ENCODE results near the gene SOS1.

Gene SOS1

DNA sequence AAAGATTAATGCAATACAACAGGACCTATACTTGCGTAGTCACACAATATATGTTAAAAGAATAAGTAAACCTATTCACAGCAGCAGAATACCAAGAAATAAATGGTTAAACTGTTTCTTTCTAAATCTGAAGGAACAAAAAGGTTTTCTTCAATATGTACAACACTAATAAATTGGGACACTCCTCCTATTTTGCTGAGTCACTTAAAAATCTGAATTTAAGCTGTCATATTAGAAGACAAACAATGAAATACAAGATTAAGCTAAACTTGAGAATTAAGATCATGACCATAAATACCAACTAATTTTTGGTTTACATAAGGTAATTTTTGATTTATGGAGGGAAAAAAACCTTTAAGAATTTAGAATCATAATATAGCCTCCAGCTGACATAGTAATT is 138.4 kb downstream of the SOS1 start:
- DNase-seq (ENCODE audit: low read depth, low spot score) = no peak
- H3K4me3 ChIP-seq (ENCODE audit: low read length) = no peak overlapping the region

DNA sequence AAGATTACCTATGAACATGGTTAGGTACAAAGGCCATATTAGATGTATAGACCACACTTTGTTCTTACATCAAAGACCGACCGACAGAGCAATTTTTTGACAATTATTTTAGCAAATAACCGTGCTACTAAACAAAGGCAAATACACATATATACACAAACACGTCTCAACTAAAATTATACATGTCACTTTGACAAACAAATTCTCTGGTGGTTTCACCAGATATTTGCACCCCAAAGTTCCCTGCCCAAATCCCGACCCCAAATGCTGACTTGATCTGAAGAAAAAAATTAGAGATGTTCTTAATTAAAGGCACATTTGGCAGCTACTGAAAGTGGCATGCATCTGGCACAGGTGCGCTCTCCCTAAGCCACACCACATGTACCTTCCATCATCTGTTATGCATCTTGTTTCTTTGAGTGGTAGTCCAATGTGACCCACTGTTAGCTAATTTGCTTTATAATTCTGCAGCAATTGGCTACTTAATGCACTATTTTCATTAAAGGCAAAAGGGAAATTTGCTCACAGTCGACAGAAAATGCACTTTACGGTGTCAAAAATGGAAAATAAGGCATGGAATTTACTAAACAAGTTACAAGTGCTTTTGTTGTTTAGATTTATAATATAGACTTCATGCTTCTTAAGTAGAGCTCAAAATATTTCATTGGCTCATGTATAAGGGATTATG is 139.0 kb downstream of the SOS1 start:
- no peak overlapping the region for H3K4me3 ChIP-seq (ENCODE audit: low read length)
- no peak for DNase-seq (ENCODE audit: low read depth, low spot score)

DNA sequence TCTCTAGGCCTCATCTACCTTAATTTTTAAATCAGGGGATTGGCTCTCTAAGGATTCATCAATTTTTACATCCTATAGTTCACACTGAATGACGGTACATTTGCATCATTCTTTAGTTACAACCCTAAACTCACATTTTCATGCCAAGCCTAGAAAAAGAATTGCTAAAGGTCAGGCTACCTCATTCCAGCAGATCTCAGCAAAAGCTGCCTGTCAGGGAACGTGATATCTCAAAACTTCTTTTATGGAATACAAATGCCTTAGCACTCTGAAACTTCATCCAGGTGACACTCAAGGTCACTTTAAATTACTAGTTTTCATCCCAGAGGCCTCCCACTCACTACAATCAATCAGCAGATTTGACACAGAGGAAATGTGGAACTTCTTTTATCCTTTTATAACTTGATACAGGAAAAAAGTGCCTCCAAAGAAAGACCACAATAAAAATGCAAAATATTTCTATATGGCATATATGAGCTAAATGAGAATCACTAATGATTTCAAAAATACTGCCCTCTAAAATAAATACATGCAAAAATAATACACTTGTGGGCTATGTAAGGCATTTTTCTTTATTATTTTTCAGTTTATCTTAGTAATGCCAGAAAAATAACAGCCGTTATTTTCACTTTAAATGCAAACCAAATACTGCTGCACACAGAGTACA is 139.7 kb downstream of the SOS1 start:
- DNase-seq (ENCODE audit: low read depth, low spot score) = no peak
- H3K4me3 ChIP-seq (ENCODE audit: low read length) = no peak overlapping the region

DNA sequence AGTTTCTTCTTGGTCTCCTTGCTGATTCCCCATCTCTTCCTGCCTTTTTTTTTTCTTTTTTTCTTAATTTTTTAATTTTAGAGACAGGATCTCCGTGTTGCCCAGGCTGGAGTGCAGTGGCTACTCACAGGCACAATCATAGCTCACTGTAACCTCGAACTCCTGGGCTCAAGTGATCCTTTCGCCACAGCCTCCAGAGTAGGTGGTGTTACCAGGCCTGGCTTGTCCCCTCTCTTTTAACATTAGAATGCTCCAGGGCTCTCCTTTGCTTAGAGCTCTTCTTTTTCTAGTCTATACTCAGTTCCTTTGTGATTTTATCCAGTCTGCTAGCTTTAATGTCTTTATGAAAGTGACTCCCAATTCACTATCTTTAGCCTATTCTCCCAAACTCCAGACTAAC is 141.9 kb downstream of the SOS1 start:
- H3K4me3 ChIP-seq (ENCODE audit: low read length) = no peak overlapping the region
- DNase-seq (ENCODE audit: low read depth, low spot score) = no peak

DNA sequence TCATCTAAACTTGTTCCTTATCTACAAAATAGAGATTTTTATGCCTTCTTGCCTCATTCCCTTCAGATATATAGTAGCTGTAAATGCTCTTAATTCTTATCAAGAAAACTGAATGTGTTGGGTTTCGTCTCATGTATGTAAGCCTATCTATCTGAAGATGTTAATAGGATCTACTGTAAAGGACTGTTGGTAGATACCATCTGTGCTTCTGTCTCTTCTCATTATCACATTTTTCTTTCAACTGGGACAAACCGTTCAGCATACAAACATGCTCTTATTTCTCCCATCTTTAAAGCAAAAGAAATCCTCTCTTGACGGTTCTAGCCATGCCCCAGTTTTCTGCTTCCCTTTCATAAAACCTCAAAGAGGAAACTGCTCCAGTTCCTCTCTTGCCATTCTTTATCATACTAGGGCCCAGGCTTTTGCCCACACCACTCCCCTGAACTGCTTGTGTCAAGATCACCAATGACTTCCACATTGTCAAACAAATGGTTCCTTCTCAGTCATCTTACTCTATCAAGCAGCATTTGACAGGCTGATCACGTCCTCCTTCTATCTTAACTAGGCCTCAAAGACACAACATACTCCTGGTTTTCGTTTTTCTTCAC is 142.5 kb downstream of the SOS1 start:
- DNase-seq (ENCODE audit: low read depth, low spot score) = no peak
- H3K4me3 ChIP-seq (ENCODE audit: low read length) = no peak overlapping the region

DNA sequence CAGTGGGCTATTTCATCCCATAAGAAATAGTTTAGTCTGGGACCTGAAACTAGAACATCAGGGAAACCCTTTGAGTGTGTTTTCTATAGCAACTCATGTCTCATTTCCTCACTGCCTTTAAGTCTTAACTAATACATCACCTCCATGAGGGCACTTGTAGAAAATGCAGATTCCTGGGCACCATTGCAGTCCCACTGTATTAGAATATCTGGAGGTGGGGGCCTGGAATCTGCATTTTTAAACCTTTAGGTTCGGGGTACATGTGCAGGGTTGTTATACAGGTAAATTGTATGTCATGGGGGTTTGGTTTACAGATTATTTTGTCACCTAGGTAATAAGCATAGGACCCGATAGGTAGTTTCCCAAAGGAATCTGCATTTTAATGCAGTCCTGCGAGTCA is 143.8 kb downstream of the SOS1 start:
- no peak for DNase-seq (ENCODE audit: low read depth, low spot score)

DNA sequence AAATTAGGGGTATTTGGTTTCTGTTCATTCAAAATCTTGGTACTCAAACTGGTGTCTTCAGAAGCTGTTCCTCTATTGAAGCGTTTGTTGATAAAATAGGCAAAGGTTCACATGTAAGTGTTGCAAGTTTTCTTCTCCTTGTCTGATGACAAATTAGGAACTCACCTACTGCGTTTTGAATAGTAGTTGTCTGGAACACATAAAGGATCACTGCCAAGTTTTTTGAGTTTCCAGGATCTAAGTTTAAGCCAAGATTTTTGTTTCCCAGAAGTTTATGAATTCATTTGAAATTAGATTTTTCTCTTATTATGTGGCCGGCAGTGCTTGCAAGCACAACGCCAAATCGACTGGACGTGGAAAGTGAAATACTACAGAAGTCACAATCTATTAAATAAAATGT is 145.8 kb downstream of the SOS1 start:
- DNase-seq (ENCODE audit: low read depth, low spot score) = no peak

More for the DNA sequence above, 143.8 kb downstream of the SOS1 start:
- H3K4me3 ChIP-seq (ENCODE audit: low read length) = no peak overlapping the region

DNA sequence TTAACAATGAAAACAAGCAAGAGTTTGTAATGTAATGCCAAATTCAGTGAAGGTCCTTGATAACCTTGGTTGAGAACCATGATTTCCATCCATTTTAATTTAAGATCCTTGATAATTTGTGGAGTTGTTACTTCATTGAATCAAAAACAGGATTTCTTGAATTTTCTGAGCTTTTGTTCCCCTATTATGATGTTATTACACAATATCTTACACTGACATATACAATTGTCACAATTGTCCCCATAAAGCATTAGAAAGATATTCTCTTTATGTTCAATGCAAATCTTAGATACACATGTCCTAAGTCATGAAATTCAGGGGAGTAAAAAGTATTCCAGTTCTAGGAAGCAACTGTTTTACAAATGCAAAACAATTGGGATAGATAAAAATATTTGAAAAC is 147.6 kb downstream of the SOS1 start:
- no peak overlapping the region for H3K4me3 ChIP-seq (ENCODE audit: low read length)
- DNase-seq (ENCODE audit: low read depth, low spot score) = no peak

More for the DNA sequence above, 145.8 kb downstream of the SOS1 start:
- H3K4me3 ChIP-seq (ENCODE audit: low read length) = no peak overlapping the region

DNA sequence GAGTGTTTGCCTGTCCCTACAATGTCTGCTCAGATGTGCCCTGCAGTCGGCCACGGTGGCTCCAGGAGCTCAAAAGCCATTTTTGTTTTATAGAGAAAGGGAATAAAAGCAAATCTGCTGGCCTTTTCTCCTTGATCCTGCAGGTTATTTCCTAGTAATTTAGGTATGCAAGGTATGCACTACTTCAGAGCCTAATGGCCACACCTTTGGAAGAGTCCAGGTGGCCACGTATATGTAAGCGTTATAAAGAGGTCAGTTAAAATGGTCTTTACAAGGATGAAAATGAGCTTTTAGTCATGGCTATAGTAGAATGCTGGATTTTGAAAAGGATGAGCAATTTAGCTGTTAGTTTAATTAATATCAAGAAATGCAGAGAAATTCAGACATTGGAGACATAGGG is 149.5 kb downstream of the SOS1 start:
- no peak overlapping the region for H3K4me3 ChIP-seq (ENCODE audit: low read length)

DNA sequence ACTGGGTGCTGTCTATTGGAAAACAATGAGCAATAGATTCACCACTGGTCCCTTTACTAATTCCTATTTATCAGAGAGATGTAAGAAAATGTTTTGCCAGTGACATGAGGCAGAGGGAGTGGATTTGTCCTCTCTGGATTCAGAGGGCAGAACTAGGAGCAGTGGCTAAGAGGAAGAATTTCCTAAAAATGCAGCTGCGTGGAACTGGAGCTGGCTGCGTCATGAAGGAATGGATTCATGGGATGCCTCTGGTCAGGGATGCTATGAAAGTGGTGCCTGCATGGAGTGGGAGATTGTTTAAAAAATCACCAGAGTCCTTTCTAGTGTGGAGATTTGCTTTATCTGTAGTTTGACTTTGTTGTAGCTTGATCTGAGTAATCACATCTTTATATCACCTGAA is 152.8 kb downstream of the SOS1 start:
- no peak for DNase-seq (ENCODE audit: low read depth, low spot score)
- H3K4me3 ChIP-seq (ENCODE audit: low read length) = no peak overlapping the region

More for the DNA sequence above, 149.5 kb downstream of the SOS1 start:
- DNase-seq (ENCODE audit: low read depth, low spot score) = no peak

DNA sequence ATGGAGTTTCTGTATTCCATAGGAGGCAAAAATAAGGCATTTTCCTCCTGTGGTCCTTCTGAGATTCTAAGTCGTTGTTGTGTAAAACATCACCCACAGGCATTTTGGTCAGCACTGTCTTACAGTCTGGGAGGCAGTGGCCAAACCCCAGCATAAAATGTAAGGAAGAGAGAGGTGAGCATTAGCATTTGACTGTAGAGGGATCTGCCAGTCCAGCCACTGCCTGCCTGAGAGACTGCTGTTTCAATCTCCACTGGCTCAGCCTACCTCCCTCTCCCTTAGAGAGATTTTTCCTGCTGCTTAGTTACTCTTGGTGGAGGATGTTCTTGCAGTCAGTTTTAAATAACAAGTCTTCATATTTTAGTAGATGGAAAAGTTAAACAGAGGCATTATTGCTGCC is 154.2 kb downstream of the SOS1 start:
- DNase-seq (ENCODE audit: low read depth, low spot score) = no peak
- H3K4me3 ChIP-seq (ENCODE audit: low read length) = no peak overlapping the region

DNA sequence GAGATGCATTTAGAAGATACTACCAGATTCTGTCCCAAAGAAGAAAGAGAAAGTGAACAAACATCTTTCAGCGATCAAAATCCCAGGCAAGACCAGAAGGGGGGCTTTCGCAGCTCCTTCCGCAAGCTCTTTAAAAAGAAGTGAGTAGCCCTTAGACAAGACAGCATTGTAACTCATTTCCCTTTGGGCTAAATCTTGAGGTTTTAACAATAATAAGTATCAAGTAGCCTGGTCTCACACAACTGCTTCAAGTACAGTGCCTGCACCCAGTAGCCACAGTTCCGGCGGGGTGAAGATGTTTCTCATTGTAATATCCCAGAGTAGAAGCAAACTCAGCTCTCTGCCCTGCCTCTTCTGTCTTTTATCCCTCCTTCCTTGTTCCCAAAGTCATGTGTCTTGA is 154.8 kb downstream of the SOS1 start:
- no peak for DNase-seq (ENCODE audit: low read depth, low spot score)
- H3K4me3 ChIP-seq (ENCODE audit: low read length) = no peak overlapping the region

DNA sequence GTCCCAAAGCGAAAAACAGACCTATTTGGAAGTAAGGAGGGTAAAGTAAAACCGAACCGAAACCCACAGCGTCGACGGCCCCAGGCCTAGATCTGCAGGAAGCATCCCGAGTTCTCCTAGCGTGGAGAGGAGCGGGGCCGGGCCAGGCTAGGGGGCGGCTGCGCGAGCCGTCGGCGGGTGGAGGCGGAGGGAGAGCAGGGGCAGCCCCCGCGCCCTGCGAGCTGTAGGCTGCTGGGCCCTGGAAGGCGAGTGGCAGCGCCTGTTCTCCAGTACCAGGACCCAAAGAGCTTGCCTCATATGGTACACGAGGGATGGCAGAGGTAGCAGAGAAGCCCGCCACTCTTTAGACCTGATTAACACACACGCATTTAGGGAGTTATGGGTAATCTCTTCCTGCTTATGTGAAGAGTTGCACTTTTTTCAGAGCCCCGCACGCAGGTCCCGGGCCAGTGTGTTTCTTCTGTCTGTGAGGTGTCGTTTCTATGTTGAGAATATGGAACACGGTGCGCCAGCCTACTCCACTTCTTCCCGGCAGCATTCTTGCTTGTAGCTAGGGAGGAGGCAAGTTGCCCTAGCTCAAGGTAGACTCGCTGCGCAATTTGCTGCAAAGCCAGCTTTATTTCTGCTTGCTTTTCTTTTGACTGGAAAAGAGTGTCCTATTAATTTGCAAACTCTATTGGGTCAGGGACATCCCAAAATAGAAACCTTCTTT is 160.1 kb downstream of the SOS1 start:
- H3K4me3 ChIP-seq (ENCODE audit: low read length) = no peak overlapping the region
- no peak for DNase-seq (ENCODE audit: low read depth, low spot score)

DNA sequence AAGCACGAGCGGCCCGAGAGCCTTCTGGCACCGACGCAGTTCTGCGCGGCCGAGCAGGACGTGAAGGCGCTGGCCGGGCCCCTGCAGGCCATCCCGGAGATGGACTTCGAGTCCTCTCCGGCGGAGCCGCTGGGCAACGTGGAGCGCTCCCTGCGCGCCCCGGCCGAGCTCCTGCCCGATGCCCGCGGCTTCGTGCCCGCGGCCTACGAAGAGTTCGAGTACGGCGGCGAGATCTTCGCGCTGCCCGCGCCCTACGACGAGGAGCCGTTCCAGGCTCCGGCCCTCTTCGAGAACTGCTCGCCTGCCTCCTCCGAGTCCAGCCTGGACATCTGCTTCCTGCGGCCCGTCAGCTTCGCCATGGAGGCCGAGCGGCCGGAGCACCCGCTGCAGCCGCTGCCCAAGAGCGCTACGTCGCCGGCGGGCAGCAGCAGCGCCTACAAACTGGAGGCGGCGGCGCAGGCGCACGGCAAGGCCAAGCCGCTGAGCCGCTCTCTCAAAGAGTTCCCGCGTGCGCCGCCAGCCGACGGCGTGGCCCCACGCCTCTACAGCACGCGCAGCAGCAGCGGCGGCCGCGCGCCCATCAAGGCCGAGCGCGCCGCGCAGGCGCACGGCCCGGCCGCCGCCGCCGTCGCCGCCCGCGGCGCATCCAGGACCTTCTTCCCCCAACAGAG is 160.8 kb downstream of the SOS1 start:
- no peak overlapping the region for H3K4me3 ChIP-seq (ENCODE audit: low read length)
- DNase-seq (ENCODE audit: low read depth, low spot score) = no peak

DNA sequence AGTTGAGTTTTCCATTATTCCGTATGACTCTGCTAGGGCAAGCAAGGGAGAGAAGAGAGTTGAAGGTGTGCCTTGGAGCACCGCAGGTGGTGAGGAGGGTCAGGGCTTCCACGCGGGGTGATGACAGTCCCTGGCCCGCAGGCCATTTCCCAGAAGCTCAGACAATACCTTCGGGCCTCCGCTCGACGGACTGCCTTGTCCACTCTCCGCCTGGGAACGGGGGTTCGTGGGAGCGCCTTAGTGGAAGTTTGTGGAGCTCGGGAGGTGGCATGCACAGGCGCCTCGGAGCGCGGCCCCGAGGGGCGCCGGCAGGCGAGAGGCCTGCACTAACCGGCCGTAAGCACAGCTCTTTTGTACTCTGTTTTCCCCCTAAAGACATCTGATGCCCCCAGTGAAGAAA is 161.4 kb downstream of the SOS1 start:
- no peak overlapping the region for H3K4me3 ChIP-seq (ENCODE audit: low read length)
- DNase-seq (ENCODE audit: low read depth, low spot score) = no peak

DNA sequence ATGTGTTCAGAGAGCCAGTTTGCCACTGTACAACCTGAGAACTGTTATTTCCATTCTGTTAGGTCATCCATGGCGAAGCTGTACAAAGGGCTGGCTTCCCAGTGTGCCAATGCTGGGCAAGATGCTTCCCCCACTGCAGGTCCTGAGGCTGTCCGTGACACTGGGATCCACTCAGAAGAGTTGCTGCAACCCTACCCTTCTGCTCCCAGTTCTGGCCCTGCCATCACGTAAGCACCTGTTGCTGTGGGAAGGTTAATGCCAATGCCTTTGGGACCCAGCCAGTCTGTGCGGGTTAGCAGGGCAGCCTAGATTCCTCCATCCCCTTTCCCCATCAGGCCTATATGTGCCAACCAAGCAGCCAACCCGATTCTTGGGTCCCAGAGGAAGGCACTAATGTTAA is 162.9 kb downstream of the SOS1 start:
- DNase-seq (ENCODE audit: low read depth, low spot score) = no peak

DNA sequence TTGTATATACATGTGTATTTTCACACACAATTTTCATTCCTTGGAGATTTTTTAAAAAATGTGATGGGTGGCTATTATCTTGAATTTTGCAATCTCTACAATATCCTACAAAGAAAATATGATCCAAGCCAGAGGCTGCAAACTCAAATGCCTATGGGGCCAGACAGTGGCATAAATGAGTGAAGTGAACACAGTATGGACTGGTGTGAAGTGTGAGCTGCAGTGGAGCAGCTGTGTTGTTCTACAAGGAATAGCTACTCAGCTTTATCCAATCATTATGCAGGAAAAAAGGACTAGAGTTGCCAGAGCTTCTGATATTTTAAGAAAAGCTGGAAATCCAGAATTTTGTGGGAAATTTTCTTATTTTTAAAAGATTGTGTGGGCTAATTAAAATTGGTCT is 169.1 kb downstream of the SOS1 start:
- H3K4me3 ChIP-seq (ENCODE audit: low read length) = no peak overlapping the region
- no peak for DNase-seq (ENCODE audit: low read depth, low spot score)

More for the DNA sequence above, 162.9 kb downstream of the SOS1 start:
- no peak overlapping the region for H3K4me3 ChIP-seq (ENCODE audit: low read length)

DNA sequence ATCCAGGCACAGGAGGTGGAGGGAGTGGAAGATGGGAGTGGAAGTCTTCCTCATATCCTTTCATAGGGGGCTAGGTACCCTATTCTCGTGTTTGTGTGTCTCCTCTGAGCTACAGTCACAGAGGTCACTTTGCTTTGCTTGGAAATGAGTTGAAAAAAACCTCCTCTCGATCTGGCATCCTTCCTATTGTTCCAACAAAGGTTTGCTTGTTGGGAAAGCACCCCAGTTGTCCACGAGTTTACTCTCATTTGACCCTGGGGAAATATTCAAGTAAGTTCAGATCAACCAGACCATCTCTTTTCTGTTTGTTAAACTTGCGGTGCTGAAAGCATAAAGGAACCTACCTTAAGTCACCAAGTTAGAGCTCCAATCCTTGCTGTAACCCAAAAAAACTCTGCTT is 171.9 kb downstream of the SOS1 start:
- no peak overlapping the region for H3K4me3 ChIP-seq (ENCODE audit: low read length)
- DNase-seq (ENCODE audit: low read depth, low spot score) = no peak

DNA sequence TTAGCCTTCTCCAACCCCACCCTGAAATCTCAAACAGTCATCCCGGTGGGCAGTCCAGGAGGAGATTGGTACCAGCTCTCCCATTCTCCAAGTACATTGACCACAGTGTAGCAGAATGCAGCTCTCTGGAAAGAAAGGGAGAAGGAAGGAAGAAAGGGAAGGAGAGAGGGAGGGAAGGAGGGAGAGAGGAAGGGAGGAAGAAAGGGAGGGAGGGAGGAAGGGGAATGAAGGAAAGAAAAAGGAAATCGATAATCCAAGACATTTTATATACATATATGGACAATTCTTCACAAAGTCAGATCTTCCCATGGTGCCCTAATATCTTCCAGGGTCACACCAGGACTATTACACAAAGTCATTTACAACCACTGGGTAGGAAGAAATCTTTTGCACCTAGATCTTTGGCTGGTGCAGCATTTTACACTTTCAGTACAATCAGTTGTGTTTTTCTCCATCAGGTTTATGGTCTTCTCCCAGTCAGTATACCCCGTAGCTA is 172.4 kb downstream of the SOS1 start:
- DNase-seq (ENCODE audit: low read depth, low spot score) = no peak
- no peak overlapping the region for H3K4me3 ChIP-seq (ENCODE audit: low read length)
